ENCODE data around the gene XG. TPM values are rescaled to one million over a fixed set of nuclear protein-coding genes. Genes with fewer than 3 reads are reported as not detected.

XG gene
- total and polyA plus RNA-seq, 7 donors, result 0.03 to 1.1 TPM; not detected in 5

DNA sequence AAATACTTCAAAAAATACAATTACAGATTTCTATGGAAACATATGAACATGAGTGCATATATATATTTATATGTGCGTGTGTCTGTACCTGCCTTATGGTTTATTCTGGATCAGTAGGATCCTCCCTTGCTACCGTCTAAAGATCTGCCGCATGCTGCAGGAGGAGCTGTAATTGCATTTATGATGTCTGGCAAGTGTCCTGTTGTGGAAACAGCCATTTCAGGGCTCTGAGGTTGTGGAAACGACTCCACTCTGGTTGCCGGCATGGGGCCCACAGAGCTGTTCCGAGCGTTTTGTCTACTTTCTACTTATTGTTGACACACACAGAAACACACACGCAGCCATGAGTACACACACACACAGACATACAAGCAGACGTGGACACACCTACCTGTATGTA, 39.4 kb upstream of the XG start:
- WGBS, 2 donors, result 22 to 63% methylated on average over 9 of the region's 9 CpGs
- TF ChIP-seq, protein P1, sequence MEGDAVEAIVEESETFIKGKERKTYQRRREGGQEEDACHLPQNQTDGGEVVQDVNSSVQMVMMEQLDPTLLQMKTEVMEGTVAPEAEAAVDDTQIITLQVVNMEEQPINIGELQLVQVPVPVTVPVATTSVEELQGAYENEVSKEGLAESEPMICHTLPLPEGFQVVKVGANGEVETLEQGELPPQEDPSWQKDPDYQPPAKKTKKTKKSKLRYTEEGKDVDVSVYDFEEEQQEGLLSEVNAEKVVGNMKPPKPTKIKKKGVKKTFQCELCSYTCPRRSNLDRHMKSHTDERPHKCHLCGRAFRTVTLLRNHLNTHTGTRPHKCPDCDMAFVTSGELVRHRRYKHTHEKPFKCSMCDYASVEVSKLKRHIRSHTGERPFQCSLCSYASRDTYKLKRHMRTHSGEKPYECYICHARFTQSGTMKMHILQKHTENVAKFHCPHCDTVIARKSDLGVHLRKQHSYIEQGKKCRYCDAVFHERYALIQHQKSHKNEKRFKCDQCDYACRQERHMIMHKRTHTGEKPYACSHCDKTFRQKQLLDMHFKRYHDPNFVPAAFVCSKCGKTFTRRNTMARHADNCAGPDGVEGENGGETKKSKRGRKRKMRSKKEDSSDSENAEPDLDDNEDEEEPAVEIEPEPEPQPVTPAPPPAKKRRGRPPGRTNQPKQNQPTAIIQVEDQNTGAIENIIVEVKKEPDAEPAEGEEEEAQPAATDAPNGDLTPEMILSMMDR (IDR thresholded peaks at IDR 0.05), result no peak
- no peak for TF ChIP-seq POLR2A (IDR thresholded peaks at IDR 0.05)
- TF ChIP-seq POLR2AphosphoS5 (IDR thresholded peaks at IDR 0.05), result no peak
- no peak for TF ChIP-seq EP300 (IDR thresholded peaks at IDR 0.05)
- Histone ChIP-seq H3K27ac (peak overlapping the region in 1 of 4 donors; percentile 97), H3K9me3 (no peaks in the 10 kb centered on the region), H3K27me3 (no peaks in the 10 kb centered on the region), H3K4me3 (no peak overlapping the region), H3K4me1 (peaks cover 0 to 69% (median 44%) of the 10 kb centered on the region in 4 donors), H3K36me3 (peaks cover 0 to 53% (median 13%) of the 10 kb centered on the region in 4 donors)
- no peak for DNase-seq
- intact Hi-C loops (cut with DNase I), result loop anchor here (2.0 kb wide), 1 partner anchor 62 kb away; no protein-coding TSS in a partner anchor

DNA sequence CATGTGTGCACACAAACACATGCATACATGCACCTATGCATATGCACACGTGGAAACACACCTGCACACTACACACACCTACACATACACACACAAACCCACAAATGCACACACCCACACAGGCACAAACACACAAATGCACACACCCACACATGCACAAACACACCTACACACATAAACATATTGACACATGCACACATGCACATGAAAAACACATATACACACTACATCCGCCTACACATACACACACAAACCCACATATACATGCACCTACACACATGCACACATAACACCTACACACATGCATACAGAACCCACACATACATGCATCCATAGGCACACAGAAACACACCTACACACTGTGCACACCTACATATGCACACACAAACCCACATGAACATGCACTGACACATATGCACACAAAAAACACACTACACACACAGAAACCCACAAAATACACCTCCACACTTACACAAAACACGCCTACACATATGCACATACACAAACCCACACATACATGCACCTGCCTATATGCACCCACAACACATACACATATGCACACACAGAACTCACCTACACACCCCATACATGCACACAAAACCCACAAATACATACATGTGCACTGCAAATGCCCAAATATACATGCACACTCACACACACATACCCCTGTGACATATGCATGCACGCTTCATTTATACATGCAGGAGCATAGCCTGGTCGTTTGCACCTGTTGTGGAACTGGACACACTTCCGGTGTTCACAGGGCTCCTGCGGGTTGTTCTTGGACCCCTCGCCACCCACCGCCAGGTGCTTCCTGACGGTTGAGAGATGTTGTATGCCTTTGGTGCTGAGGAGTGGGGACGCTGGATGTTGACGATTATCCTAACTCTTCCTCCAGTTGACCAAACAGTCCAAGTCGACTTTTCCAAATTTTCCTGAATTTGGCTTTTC, 38.7 kb upstream of the XG start:
- Histone ChIP-seq H3K36me3 (peaks cover 0 to 61% (median 18%) of the 10 kb centered on the region in 4 donors), H3K27me3 (no peaks in the 10 kb centered on the region), H3K27ac (no peak overlapping the region), H3K4me3 (no peak overlapping the region), H3K4me1 (peaks cover 0 to 61% (median 37%) of the 10 kb centered on the region in 4 donors), H3K9me3 (no peaks in the 10 kb centered on the region)
- 63 to 86% methylated on average over 13 of the region's 13 CpGs for WGBS, 2 donors
- TF ChIP-seq POLR2AphosphoS5 (IDR thresholded peaks at IDR 0.05), result no peak
- TF ChIP-seq POLR2A (IDR thresholded peaks at IDR 0.05), result no peak
- TF ChIP-seq EP300 (IDR thresholded peaks at IDR 0.05), result no peak
- TF ChIP-seq, protein P1 (IDR thresholded peaks at IDR 0.05), result no peak
- intact Hi-C loops (cut with DNase I), result loop anchor here (2.0 kb wide), 1 partner anchor 62 kb away; no protein-coding TSS in a partner anchor
- DNase-seq, result no peak

DNA sequence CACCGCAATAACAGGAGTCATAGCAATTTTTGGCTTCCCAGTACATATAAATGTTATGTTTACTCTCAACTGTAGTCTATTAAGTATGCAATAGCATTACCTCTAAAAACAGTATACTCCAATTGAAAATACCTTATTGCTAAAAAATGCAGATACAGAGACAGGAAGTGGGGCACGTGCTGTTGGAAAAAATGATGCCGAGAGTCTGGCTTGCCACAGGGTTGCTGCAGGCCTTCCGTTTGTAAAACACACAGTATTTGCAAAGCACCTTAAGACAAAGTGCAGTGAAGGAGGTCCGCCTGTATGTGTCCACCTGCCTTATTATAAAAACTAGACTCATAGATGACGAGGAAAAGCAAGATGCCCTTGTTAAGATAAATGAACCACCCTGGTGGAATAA, 37.3 kb upstream of the XG start:
- H3K4me1 ChIP-seq, result peaks cover 0 to 47% (median 23%) of the 10 kb centered on the region in 4 donors
- H3K27me3 ChIP-seq, result no peaks in the 10 kb centered on the region
- peak; percentile 22 for DNase-seq
- H3K36me3 ChIP-seq, result peaks cover 0 to 72% (median 26%) of the 10 kb centered on the region in 4 donors
- 75 to 91% methylated on average over 6 of the region's 6 CpGs for WGBS, 2 donors
- TF ChIP-seq POLR2A (IDR thresholded peaks at IDR 0.05) (no peak), EP300 (IDR thresholded peaks at IDR 0.05) (no peak), POLR2AphosphoS5 (IDR thresholded peaks at IDR 0.05) (no peak)
- TF ChIP-seq, protein P1 (IDR thresholded peaks at IDR 0.05), result no peak
- no peak overlapping the region for H3K27ac ChIP-seq
- H3K4me3 ChIP-seq, result no peak overlapping the region
- intact Hi-C loops (cut with DNase I), result no loop called here
- H3K9me3 ChIP-seq, result no peaks in the 10 kb centered on the region

GRCh38 chrX:2715066-2715600, 36.7 kb upstream of the XG start:
- no peak for TF ChIP-seq POLR2AphosphoS5 (IDR thresholded peaks at IDR 0.05)
- no peak for TF ChIP-seq POLR2A (IDR thresholded peaks at IDR 0.05)
- TF ChIP-seq EP300 (IDR thresholded peaks at IDR 0.05), result no peak
- TF ChIP-seq, protein P1 (IDR thresholded peaks at IDR 0.05), result no peak
- Histone ChIP-seq H3K4me3 (no peak overlapping the region), H3K36me3 (peaks cover 0 to 78% (median 31%) of the 10 kb centered on the region in 4 donors), H3K27ac (no peak overlapping the region), H3K4me1 (peaks cover 0 to 41% (median 17%) of the 10 kb centered on the region in 4 donors), H3K9me3 (no peaks in the 10 kb centered on the region), H3K27me3 (no peaks in the 10 kb centered on the region)
- 88 to 92% methylated on average over 11 of the region's 11 CpGs for WGBS, 2 donors
- intact Hi-C loops (cut with DNase I), result no loop called here
- peak; percentile 35 for DNase-seq
